BLaER1 treated with 17β-estradiol and CSF1 and Interleukin-3, amounts not matched to agents 10 nM and 100 nM (cell line): ENCODE measurements around the gene USP7.
"Not testable (repeated sequence)": the region's sequence is repeated elsewhere in the genome, so short reads cannot be mapped to it uniquely, and the experiment has no call there.

Source experiments
- H3K27ac ChIP-seq, 11 experiments: shearing (Covaris generic); formaldehyde crosslinking; 2 replicates each; pipeline ENCODE4 v1.8.1; 2022
- H3K27me3 ChIP-seq, 11 experiments: shearing (Covaris generic); formaldehyde crosslinking; 2 replicates each; pipeline ENCODE4 v1.8.1; 2022
- H3K36me3 ChIP-seq, 11 experiments: shearing (Covaris generic); formaldehyde crosslinking; 2 replicates each; pipeline ENCODE4 v1.8.1; 2022
- H3K4me1 ChIP-seq, 10 experiments: shearing (Covaris generic); formaldehyde crosslinking; 2 replicates each; pipeline ENCODE4 v1.8.1; 2022
- H3K4me2 ChIP-seq, 11 experiments: shearing (Covaris generic); formaldehyde crosslinking; 2 replicates each; pipeline ENCODE4 v1.8.1; 2022
- H3K4me3 ChIP-seq, 10 experiments: shearing (Covaris generic); formaldehyde crosslinking; 2 replicates each; pipeline ENCODE4 v1.8.1; 2022
- H3K9ac ChIP-seq, 11 experiments: shearing (Covaris generic); formaldehyde crosslinking; 2 replicates each; pipeline ENCODE4 v1.8.1; 2022
- H3K9me3 ChIP-seq, 11 experiments: shearing (Covaris generic); formaldehyde crosslinking; replicated peaks in 1 of 11; 2 replicates each; pipeline ENCODE4 v1.8.1; 2022
- H4K20me1 ChIP-seq, 11 experiments: shearing (Covaris generic); formaldehyde crosslinking; 2 replicates each; pipeline ENCODE4 v1.8.1; 2022
- Cebpa-rat ChIP-seq, 11 experiments: shearing (Covaris generic); IDR thresholded peaks; 2 replicates each; pipeline ENCODE4 v1.8.1; 2022

Gene USP7

GRCh38 chr16:8982816-8983215 lies 19.1 kb upstream of the USP7 start:
- no peak overlapping the region for H3K9ac ChIP-seq
- H3K4me2 ChIP-seq, result no peak overlapping the region
- no peaks in the 10 kb centered on the region for H4K20me1 ChIP-seq
- H3K27ac ChIP-seq, result no peak overlapping the region
- no peaks in the 10 kb centered on the region for H3K36me3 ChIP-seq
- H3K4me3 ChIP-seq, result no peak overlapping the region
- H3K9me3 ChIP-seq, result peaks cover 0 to 18% (median 6%) of the 10 kb centered on the region in 11 experiments; a peak in 12 of 22 replicates
- no peaks in the 10 kb centered on the region for H3K4me1 ChIP-seq
- TF ChIP-seq Cebpa-rat (IDR thresholded peaks at IDR 0.05), result no peak
- H3K27me3 ChIP-seq, result no peaks in the 10 kb centered on the region

- not testable (repeated sequence) for H3K27ac ChIP-seq, H3K9ac ChIP-seq, H4K20me1 ChIP-seq, H3K4me3 ChIP-seq, H3K27me3 ChIP-seq, H3K36me3 ChIP-seq, H3K4me2 ChIP-seq, H3K4me1 ChIP-seq
- H3K9me3 ChIP-seq, result peaks cover 5 to 26% (median 13%) of the 10 kb centered on the region in 11 experiments; a peak in 20 of 22 replicates
Measured at GRCh38 chr16:8981901-8982300, 18.2 kb upstream of the USP7 start.

DNA sequence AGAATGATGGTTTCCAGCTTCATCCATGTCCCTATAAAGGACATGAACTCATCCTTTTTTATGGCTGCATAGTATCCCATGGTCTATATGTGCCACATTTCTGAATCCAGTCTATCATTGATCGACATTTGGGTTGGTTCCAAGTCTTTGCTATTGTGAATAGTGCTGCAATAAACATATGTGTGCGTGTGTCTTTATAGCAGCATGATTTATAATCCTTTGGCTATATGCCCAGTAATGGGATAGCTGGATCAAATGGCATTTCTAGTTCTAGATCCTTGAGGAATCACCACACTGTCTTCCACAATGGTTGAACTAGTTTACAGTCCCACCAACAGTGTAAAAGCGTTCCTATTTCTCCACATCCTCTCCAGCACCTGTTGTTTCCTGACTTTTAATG lies 12.5 kb upstream of the USP7 start:
- H3K9me3 ChIP-seq, result peaks cover 0 to 20% (median 8%) of the 10 kb centered on the region in 11 experiments; a peak in 20 of 22 replicates
- not testable (repeated sequence) for H3K4me1 ChIP-seq, H3K27me3 ChIP-seq, H3K27ac ChIP-seq, H4K20me1 ChIP-seq, H3K36me3 ChIP-seq, H3K4me3 ChIP-seq, H3K9ac ChIP-seq, H3K4me2 ChIP-seq

- no peaks in the 10 kb centered on the region for H3K36me3 ChIP-seq
- peaks cover 0 to 10% (median 7%) of the 10 kb centered on the region in 11 experiments; a peak in 19 of 22 replicates for H3K9me3 ChIP-seq
- H3K4me2 ChIP-seq, result no peak overlapping the region
- no peaks in the 10 kb centered on the region for H3K27me3 ChIP-seq
- TF ChIP-seq Cebpa-rat (IDR thresholded peaks at IDR 0.05), result no peak
- peaks cover 0 to 6% (median 0%) of the 10 kb centered on the region in 10 experiments; a peak in 1 of 20 replicates for H3K4me1 ChIP-seq
- no peak overlapping the region for H3K27ac ChIP-seq
- H3K9ac ChIP-seq, result no peak overlapping the region
- no peak overlapping the region for H3K4me3 ChIP-seq
- H4K20me1 ChIP-seq, result no peaks in the 10 kb centered on the region
Measured at GRCh38 chr16:8975039-8975438, 11.3 kb upstream of the USP7 start.

GRCh38 chr16:8972843-8973586 lies 9.3 kb upstream of the USP7 start:
- H3K27ac ChIP-seq, result no peak overlapping the region
- no peaks in the 10 kb centered on the region for H3K27me3 ChIP-seq
- H3K9ac ChIP-seq, result no peak overlapping the region
- no peak for TF ChIP-seq Cebpa-rat (IDR thresholded peaks at IDR 0.05)
- H3K4me1 ChIP-seq, result peaks cover 0 to 6% (median 0%) of the 10 kb centered on the region in 10 experiments; a peak in 6 of 20 replicates
- no peak overlapping the region for H3K4me3 ChIP-seq
- H4K20me1 ChIP-seq, result no peaks in the 10 kb centered on the region
- no peaks in the 10 kb centered on the region for H3K36me3 ChIP-seq
- peaks cover 0 to 9% (median 7%) of the 10 kb centered on the region in 11 experiments; a peak in 19 of 22 replicates for H3K9me3 ChIP-seq
- H3K4me2 ChIP-seq, result no peak overlapping the region

DNA sequence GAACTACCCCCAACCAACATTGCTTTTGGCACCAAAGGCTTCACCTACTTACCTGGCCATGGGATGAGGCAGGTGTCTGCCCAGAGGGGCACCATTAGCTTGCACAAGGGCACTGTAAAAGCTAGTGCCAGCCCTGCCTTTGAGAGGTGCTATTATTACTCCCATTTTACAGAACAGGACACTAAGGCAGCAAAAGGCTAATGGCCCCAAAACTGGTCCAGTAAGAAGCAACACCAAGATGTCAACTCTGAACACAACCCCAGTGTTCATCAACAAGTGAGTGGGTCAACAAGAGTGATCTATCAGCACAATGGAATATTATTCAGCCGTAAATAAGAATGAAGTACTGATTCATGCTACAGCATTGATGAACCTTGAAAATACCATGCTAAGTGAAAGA lies 7.7 kb upstream of the USP7 start:
- no peak overlapping the region for H3K27ac ChIP-seq
- no peaks in the 10 kb centered on the region for H3K36me3 ChIP-seq
- no peak for TF ChIP-seq Cebpa-rat (IDR thresholded peaks at IDR 0.05)
- peaks cover 0 to 18% (median 14%) of the 10 kb centered on the region in 10 experiments; a peak in 15 of 20 replicates for H3K4me1 ChIP-seq
- no peaks in the 10 kb centered on the region for H4K20me1 ChIP-seq
- no peak overlapping the region for H3K4me3 ChIP-seq
- no peak overlapping the region for H3K9ac ChIP-seq
- no peaks in the 10 kb centered on the region for H3K9me3 ChIP-seq
- no peaks in the 10 kb centered on the region for H3K27me3 ChIP-seq
- H3K4me2 ChIP-seq, result no peak overlapping the region

DNA sequence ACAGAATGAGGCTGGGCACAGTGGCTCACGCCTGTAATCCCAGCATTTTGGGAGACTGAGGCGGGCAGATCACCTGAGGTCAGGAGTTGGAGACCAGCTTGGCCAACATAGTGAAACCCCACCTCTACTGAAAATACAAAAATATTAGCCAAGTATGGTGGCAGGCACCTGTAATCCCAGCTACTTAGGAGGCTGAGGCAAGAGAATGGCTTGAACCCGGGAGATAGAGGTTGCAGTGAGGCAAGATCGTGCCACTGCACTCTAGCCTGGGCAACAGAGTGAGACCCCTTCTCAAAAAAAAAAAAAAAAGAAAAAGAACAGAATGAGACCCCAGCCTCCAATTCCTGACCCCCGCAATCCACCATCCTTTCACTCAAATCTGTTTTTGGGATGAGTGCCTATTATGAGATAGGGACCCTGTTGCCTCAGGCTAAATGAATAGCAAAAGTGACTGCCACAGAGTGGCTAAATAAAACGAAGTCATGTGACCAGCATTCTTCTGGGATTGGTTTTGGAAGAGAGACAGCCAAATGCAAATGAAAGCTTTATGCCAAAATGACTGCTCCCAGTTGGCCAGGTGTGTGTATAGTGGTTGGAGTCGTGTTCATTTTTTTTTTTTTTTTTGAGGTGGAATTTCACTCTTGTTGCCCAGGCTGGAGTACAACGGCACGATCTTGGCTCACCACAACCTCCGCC lies 5.6 kb upstream of the USP7 start:
- not testable (repeated sequence) for H3K36me3 ChIP-seq, H3K4me2 ChIP-seq, H3K9ac ChIP-seq, H3K27me3 ChIP-seq, H3K4me3 ChIP-seq, H3K9me3 ChIP-seq, H3K27ac ChIP-seq, H4K20me1 ChIP-seq
- H3K4me1 ChIP-seq, result peaks cover 0 to 39% (median 24%) of the 10 kb centered on the region in 10 experiments; a peak in 18 of 20 replicates

GRCh38 chr16:8968054-8968453 lies 4.3 kb upstream of the USP7 start:
- H3K36me3 ChIP-seq, H3K27me3 ChIP-seq, H3K9me3 ChIP-seq, H3K9ac ChIP-seq, H4K20me1 ChIP-seq, H3K4me3 ChIP-seq: not testable (repeated sequence)
- H3K4me2 ChIP-seq, result peak overlapping the region in 5 of 11 experiments; percentile 65 to 88 (median 72); a peak in 7 of 22 replicates
- H3K4me1 ChIP-seq, result peaks cover 0 to 40% (median 27%) of the 10 kb centered on the region in 10 experiments; a peak in 18 of 20 replicates
- peak overlapping the region in 3 of 11 experiments; percentile 78 to 88 (median 79); a peak in 5 of 22 replicates for H3K27ac ChIP-seq

GRCh38 chr16:8967132-8967821 lies 3.6 kb upstream of the USP7 start:
- Histone ChIP-seq H3K36me3 (no peaks in the 10 kb centered on the region), H3K4me3 (no peak overlapping the region), H3K9me3 (no peaks in the 10 kb centered on the region), H3K9ac (peak overlapping the region in 5 of 11 experiments; percentile 20 to 70 (median 53); a peak in 8 of 22 replicates), H3K27me3 (no peaks in the 10 kb centered on the region), H3K4me1 (peaks cover 0 to 40% (median 27%) of the 10 kb centered on the region in 10 experiments; a peak in 18 of 20 replicates), H3K27ac (peak overlapping the region in 8 of 11 experiments; percentile 3 to 88 (median 56); a peak in 14 of 22 replicates), H3K4me2 (peak overlapping the region in 7 of 11 experiments; percentile 33 to 88 (median 66); a peak in 13 of 22 replicates), H4K20me1 (peaks cover 7 to 9% (median 8%) of the 10 kb centered on the region in 11 experiments)
- TF ChIP-seq Cebpa-rat (IDR thresholded peaks at IDR 0.05), result no peak
